Activated naive CD4-positive, alpha-beta T cell treated with Interleukin-2 at 50 U/mL for 16 hours (primary cell): ENCODE data around the gene UBA6.

Source experiments
- DNase-seq: peaks from one replicate; pipeline ENCODE4 v3.0.0-alpha.2; 2020

Gene UBA6

GRCh38 chr4:67575232-67576058, 125.5 kb downstream of the UBA6 start:
- no peak for DNase-seq

GRCh38 chr4:67573193-67573592, 127.8 kb downstream of the UBA6 start:
- no peak for DNase-seq

- no peak for DNase-seq
Measured at GRCh38 chr4:67571975-67572374, 129.0 kb downstream of the UBA6 start.

GRCh38 chr4:67570537-67570936, 130.4 kb downstream of the UBA6 start:
- DNase-seq, result no peak

- DNase-seq, result no peak
Measured at GRCh38 chr4:67568820-67569219, 132.1 kb downstream of the UBA6 start.

- DNase-seq, result no peak
Measured at GRCh38 chr4:67566335-67566734, 134.6 kb downstream of the UBA6 start.

- no peak for DNase-seq
Measured at GRCh38 chr4:67565284-67565683, 135.7 kb downstream of the UBA6 start.
